ENCODE data around the gene BSN. TPM values are rescaled to one million over a fixed set of nuclear protein-coding genes. Genes with fewer than 3 reads are reported as not detected.

Gene BSN
- total RNA-seq, 1 donor from 2014 or later, result 0.92 TPM

- no peak overlapping the region for H3K4me3 ChIP-seq (ENCODE audit: low read depth, low read length)
- TF ChIP-seq CTCF (IDR thresholded peaks at IDR 0.05; ENCODE audit: insufficient read depth, low read length, poor library complexity, severe bottlenecking), result no peak
- no peak for DNase-seq (ENCODE audit: low read depth)
- H3K36me3 ChIP-seq (ENCODE audit: control insufficient read depth, insufficient read depth, low read length), result no peaks in the 10 kb centered on the region
- peaks cover 21% of the 10 kb centered on the region for H3K27me3 ChIP-seq (ENCODE audit: control insufficient read depth, insufficient read depth, low read length)
These were observed 2.4 kb downstream of the BSN start for GRCh38 chr3:49556500-49557275.

- TF ChIP-seq CTCF (IDR thresholded peaks at IDR 0.05; ENCODE audit: insufficient read depth, low read length, poor library complexity, severe bottlenecking), result no peak
- no peaks in the 10 kb centered on the region for H3K27me3 ChIP-seq (ENCODE audit: control insufficient read depth, insufficient read depth, low read length)
- no peak overlapping the region for H3K4me3 ChIP-seq (ENCODE audit: low read depth, low read length)
- H3K36me3 ChIP-seq (ENCODE audit: control insufficient read depth, insufficient read depth, low read length), result no peaks in the 10 kb centered on the region
- DNase-seq (ENCODE audit: low read depth), result no peak
These were observed 8.8 kb downstream of the BSN start for GRCh38 chr3:49563040-49563578.

GRCh38 chr3:49563766-49564165 is 9.5 kb downstream of the BSN start:
- no peak overlapping the region for H3K4me3 ChIP-seq (ENCODE audit: low read depth, low read length)
- H3K27me3 ChIP-seq (ENCODE audit: control insufficient read depth, insufficient read depth, low read length), result no peaks in the 10 kb centered on the region
- no peaks in the 10 kb centered on the region for H3K36me3 ChIP-seq (ENCODE audit: control insufficient read depth, insufficient read depth, low read length)
- no peak for DNase-seq (ENCODE audit: low read depth)
- TF ChIP-seq CTCF (IDR thresholded peaks at IDR 0.05; ENCODE audit: insufficient read depth, low read length, poor library complexity, severe bottlenecking), result no peak

GRCh38 chr3:49566312-49566711 is 12.0 kb downstream of the BSN start:
- Histone ChIP-seq H3K4me3 (ENCODE audit: low read depth, low read length) (no peak overlapping the region), H3K36me3 (ENCODE audit: control insufficient read depth, insufficient read depth, low read length) (no peaks in the 10 kb centered on the region), H3K27me3 (ENCODE audit: control insufficient read depth, insufficient read depth, low read length) (peaks cover 4% of the 10 kb centered on the region)
- TF ChIP-seq CTCF (IDR thresholded peaks at IDR 0.05; ENCODE audit: insufficient read depth, low read length, poor library complexity, severe bottlenecking), result peak; percentile 31
- DNase-seq (ENCODE audit: low read depth), result no peak

GRCh38 chr3:49567406-49567805 is 13.1 kb downstream of the BSN start:
- Histone ChIP-seq H3K36me3 (ENCODE audit: control insufficient read depth, insufficient read depth, low read length) (no peaks in the 10 kb centered on the region), H3K4me3 (ENCODE audit: low read depth, low read length) (no peak overlapping the region), H3K27me3 (ENCODE audit: control insufficient read depth, insufficient read depth, low read length) (peaks cover 4% of the 10 kb centered on the region)
- no peak for TF ChIP-seq CTCF (IDR thresholded peaks at IDR 0.05; ENCODE audit: insufficient read depth, low read length, poor library complexity, severe bottlenecking)
- no peak for DNase-seq (ENCODE audit: low read depth)

All from kidney epithelial cell (primary cell).